HepG2 (cell line): ENCODE results near the gene DDC. TPM values are rescaled to one million over a fixed set of nuclear protein-coding genes. Genes with fewer than 3 reads are reported as not detected.

Source experiments
- ATF7-NPFF ChIP-seq: sonication (generic); formaldehyde crosslinking; IDR thresholded peaks from 2 replicates; pipeline ENCODE4 v1.8.1; 2023; ENCODE audit warnings: mild to moderate bottlenecking, low read depth, missing genetic modification reagents, moderate library complexity
- ELF3 ChIP-seq: IDR thresholded peaks from 2 replicates; pipeline ENCODE4 v1.6.1; 2016; ENCODE audit warnings: missing genetic modification reagents, missing compliant biosample characterization
- FIP1L1 ChIP-seq: fragments of 200-400 bp; formaldehyde crosslinking; IDR thresholded peaks from 2 replicates; pipeline ENCODE4 v1.6.1; 2018; ENCODE audit warnings: low read depth, mild to moderate bottlenecking, low read length, moderate library complexity, borderline replicate concordance; ENCODE audit not compliant: insufficient read depth
- HBP1 ChIP-seq: IDR thresholded peaks from 2 replicates; pipeline ENCODE4 v1.6.1; 2016; ENCODE audit warnings: low read depth, control low read depth
- HES4 ChIP-seq: sonication (generic); formaldehyde crosslinking; IDR thresholded peaks from 2 replicates; pipeline ENCODE4 v1.9.0; 2021; ENCODE audit warnings: mild to moderate bottlenecking, missing genetic modification reagents, borderline replicate concordance
- LBX2 ChIP-seq: sonication (generic); formaldehyde crosslinking; IDR thresholded peaks from 2 replicates; pipeline ENCODE4 v1.5.0; 2020; ENCODE audit warnings: missing genetic modification reagents, mild to moderate bottlenecking, borderline replicate concordance
- MAFG ChIP-seq: sonication (generic); formaldehyde crosslinking; IDR thresholded peaks from 2 replicates; pipeline ENCODE4 v1.5.1; 2020; ENCODE audit warnings: mild to moderate bottlenecking, missing genetic modification reagents
- MLLT10 ChIP-seq: sonication (generic); formaldehyde crosslinking; IDR thresholded peaks from 2 replicates; pipeline ENCODE4 v1.4.0; 2020; ENCODE audit warnings: missing genetic modification reagents
- NKX3-1 ChIP-seq: sonication (generic); formaldehyde crosslinking; IDR thresholded peaks from 2 replicates; pipeline ENCODE4 v1.5.0; 2020; ENCODE audit warnings: missing genetic modification reagents
- PAXIP1 ChIP-seq: sonication (generic); formaldehyde crosslinking; conservative IDR thresholded peaks from 2 replicates; pipeline ENCODE4 v1.4.0; 2020; ENCODE audit warnings: mild to moderate bottlenecking, missing genetic modification reagents, moderate library complexity
- PCBP2 ChIP-seq: fragments of 200-400 bp; formaldehyde crosslinking; optimal IDR thresholded peaks from 2 replicates; pipeline ENCODE3; 2018; ENCODE audit warnings: low read length, low read depth; ENCODE audit not compliant: poor library complexity, severe bottlenecking
- SETDB1 ChIP-seq: sonication (generic); formaldehyde crosslinking; IDR thresholded peaks from 2 replicates; pipeline ENCODE4 v1.5.1; 2020; ENCODE audit warnings: missing genetic modification reagents, mild to moderate bottlenecking, borderline replicate concordance
- STAG1 ChIP-seq: sonication (generic); formaldehyde crosslinking; IDR thresholded peaks from 2 replicates; pipeline ENCODE4 v1.4.0; 2020; ENCODE audit warnings: missing genetic modification reagents
- THRA ChIP-seq: sonication (generic); formaldehyde crosslinking; IDR thresholded peaks from 2 replicates; pipeline ENCODE4 v1.4.0; 2020; ENCODE audit warnings: missing genetic modification reagents, borderline replicate concordance
- ZBTB14 ChIP-seq: sonication (generic); formaldehyde crosslinking; IDR thresholded peaks from 2 replicates; pipeline ENCODE4 v1.4.0; 2020; ENCODE audit warnings: missing genetic modification reagents
- ZBTB7A ChIP-seq: sonication (generic); formaldehyde crosslinking; IDR thresholded peaks from 2 replicates; pipeline ENCODE4 v1.8.0; 2022; ENCODE audit warnings: mild to moderate bottlenecking, missing genetic modification reagents
- ZFP36 ChIP-seq: fragments of 150-350 bp; IDR thresholded peaks from 2 replicates; pipeline ENCODE4 v1.6.1; 2018; ENCODE audit warnings: borderline replicate concordance, low read length, low read depth; ENCODE audit not compliant: partially characterized antibody
- ZMAT3 ChIP-seq: sonication (generic); formaldehyde crosslinking; conservative IDR thresholded peaks from 2 replicates; pipeline ENCODE4 v1.7.0; 2021; ENCODE audit warnings: missing genetic modification reagents
- ZNF567 ChIP-seq: sonication (generic); formaldehyde crosslinking; IDR thresholded peaks from 2 replicates; pipeline ENCODE4 v1.8.1; 2023; ENCODE audit warnings: mild to moderate bottlenecking, missing genetic modification reagents, borderline replicate concordance
- ZNF598 ChIP-seq: sonication (generic); formaldehyde crosslinking; IDR thresholded peaks from 2 replicates; pipeline ENCODE4 v1.5.1; 2020; ENCODE audit warnings: mild to moderate bottlenecking, missing genetic modification reagents, borderline replicate concordance
- ZSCAN21 ChIP-seq: sonication (generic); formaldehyde crosslinking; IDR thresholded peaks from 2 replicates; pipeline ENCODE4 v1.8.0; 2022; ENCODE audit warnings: mild to moderate bottlenecking, missing genetic modification reagents, moderate library complexity, borderline replicate concordance
- polyA plus RNA-seq, 8 experiments: library from polyadenylated mRNA; depleted of rRNA in 3 of 8; stranded (reverse) in 7 of 8; unstranded in 1 of 8; fragments of >200 nt; fragmentation: Illumina TruSeq in 4 of 8; extraction: Trizol in 4 of 8; gene quantifications; 2 replicates each; pipeline versions ENCODE4 v1.2.1 to v1.2.3, GENCODE V29; 2011 to 2016; ENCODE audit warnings: low read depth in 4 of 8, missing spikeins in 1 of 8, mixed read lengths in 1 of 8; ENCODE audit not compliant: insufficient read depth in 1 of 8
- total RNA-seq, 5 experiments: library from RNA; depleted of rRNA; stranded (reverse); fragments of >200 nt; fragmentation: Illumina TruSeq; extraction: Trizol; gene quantifications; 2 replicates each; pipeline ENCODE4 v1.2.3, GENCODE V29; 2016; ENCODE audit warnings: low read depth in 1 of 5

Gene DDC
- total and polyA plus RNA-seq, 2 of the 13 experiments (the other 11 are each of a cell fraction or from before 2014, with no cell fraction given) = 11.7 to 93.3 TPM

- TF ChIP-seq ZBTB14 (CRISPR knock-in tag) = 0 out of 2 replicates have a peak, but pooled peaks have one; percentile 47
- TF ChIP-seq ATF7-NPFF (CRISPR knock-in tag) = peak; percentile 88
- no peak for TF ChIP-seq ZFP36
- TF ChIP-seq NKX3-1 = no peak; the same call in 1 of the 2 replicates
- TF ChIP-seq LBX2 (CRISPR knock-in tag) = peak; percentile 88
- no peak for TF ChIP-seq PAXIP1 (CRISPR knock-in tag)
- TF ChIP-seq ZNF567 (CRISPR knock-in tag) = 0 out of 2 replicates have a peak, but pooled peaks have one; percentile 63
- peak; percentile 51; the same call in 1 of the 2 replicates for TF ChIP-seq ZMAT3 (CRISPR knock-in tag)
- TF ChIP-seq MLLT10 (CRISPR knock-in tag) = no peak
- TF ChIP-seq HES4 = no peak; the same call in 1 of the 2 replicates
- TF ChIP-seq HBP1 (CRISPR knock-in tag) = peak; percentile 96
- TF ChIP-seq MAFG (CRISPR knock-in tag) = no peak
- TF ChIP-seq ZSCAN21 (CRISPR knock-in tag) = 0 out of 2 replicates have a peak, but pooled peaks have one; percentile 38
- TF ChIP-seq ZNF598 (CRISPR knock-in tag) = peak; percentile 98; the same call in 1 of the 2 replicates
- TF ChIP-seq STAG1 (CRISPR knock-in tag) = no peak
- TF ChIP-seq SETDB1 = no peak
- no peak for TF ChIP-seq ELF3 (CRISPR knock-in tag)
- 0 out of 2 replicates have a peak, but pooled peaks have one; percentile 10 for TF ChIP-seq THRA (CRISPR knock-in tag)
- TF ChIP-seq PCBP2 = no peak
- TF ChIP-seq ZBTB7A (CRISPR knock-in tag) = no peak; the same call in 1 of the 2 replicates
- no peak for TF ChIP-seq FIP1L1
These were observed 115.2 kb downstream of the DDC start, which contains the start of gene FIGNL1 (continued) for GRCh38 chr7:50449881-50450589.
